HepG2 (cell line): ENCODE measurements around the gene COMMD4. TPM values are rescaled to one million over a fixed set of nuclear protein-coding genes. Genes with fewer than 3 reads are reported as not detected.

Experiments used
- ASH2L ChIP-seq: fragments of 300-600, 200-600 bp; sonication (generic); IDR thresholded peaks from 2 replicates; pipeline ENCODE4 v1.7.0; 2017; ENCODE audit warnings: low read depth, mild to moderate bottlenecking, moderate library complexity, mixed read lengths, low read length; ENCODE audit not compliant: insufficient read length
- CEBPZ ChIP-seq: IDR thresholded peaks from 2 replicates; pipeline ENCODE4 v1.6.1; 2012; ENCODE audit warnings: low read length, improper control_type of control experiment
- CENPT ChIP-seq: sonication (generic); formaldehyde crosslinking; IDR thresholded peaks from 2 replicates; pipeline ENCODE4 v1.8.0; 2022; ENCODE audit warnings: low read depth, mild to moderate bottlenecking, moderate library complexity, missing genetic modification reagents
- EEA1 ChIP-seq: sonication (generic); formaldehyde crosslinking; IDR thresholded peaks from 2 replicates; pipeline ENCODE4 v1.5.1; 2020; ENCODE audit warnings: mild to moderate bottlenecking, missing genetic modification reagents, borderline replicate concordance
- FOXJ3 ChIP-seq: sonication (generic); formaldehyde crosslinking; IDR thresholded peaks from 2 replicates; pipeline ENCODE4 v1.4.0; 2020; ENCODE audit warnings: missing genetic modification reagents, mild to moderate bottlenecking, borderline replicate concordance
- GABPB1 ChIP-seq: IDR thresholded peaks from 2 replicates; pipeline ENCODE4 v1.6.1; 2016; ENCODE audit warnings: mild to moderate bottlenecking, missing genetic modification reagents, moderate library complexity, missing compliant biosample characterization
- GTF3A ChIP-seq: sonication (generic); formaldehyde crosslinking; conservative IDR thresholded peaks from 2 replicates; pipeline ENCODE4 v1.4.0; 2020; ENCODE audit warnings: mild to moderate bottlenecking, missing genetic modification reagents
- KAT2B ChIP-seq: fragments of 150-350 bp; IDR thresholded peaks from 2 replicates; pipeline ENCODE4 v1.6.1; 2014; ENCODE audit warnings: low read depth, low read length, borderline replicate concordance
- KDM3A ChIP-seq: IDR thresholded peaks from 2 replicates; pipeline ENCODE4 v1.6.1; 2018; ENCODE audit warnings: low read depth, missing compliant biosample characterization
- MAF1 ChIP-seq: sonication (generic); formaldehyde crosslinking; IDR thresholded peaks from 2 replicates; pipeline ENCODE4 v1.5.0; 2020; ENCODE audit warnings: missing genetic modification reagents, borderline replicate concordance
- MATR3 ChIP-seq: sonication (generic); formaldehyde crosslinking; IDR thresholded peaks from 2 replicates; pipeline ENCODE4 v1.4.0; 2020; ENCODE audit warnings: missing genetic modification reagents
- MIXL1 ChIP-seq: IDR thresholded peaks from 2 replicates; pipeline ENCODE4 v1.6.1; 2016
- RCOR2 ChIP-seq: IDR thresholded peaks from 2 replicates; pipeline ENCODE4 v1.6.1; 2016; ENCODE audit warnings: missing biosample characterization, missing genetic modification reagents
- REPIN1 ChIP-seq: sonication (generic); formaldehyde crosslinking; IDR thresholded peaks from 2 replicates; pipeline ENCODE4 v1.8.0; 2022; ENCODE audit warnings: missing genetic modification reagents, low read depth, mild to moderate bottlenecking, borderline replicate concordance
- SALL1 ChIP-seq: sonication (generic); formaldehyde crosslinking; IDR thresholded peaks from 2 replicates; pipeline ENCODE4 v1.8.0; 2022; ENCODE audit warnings: mild to moderate bottlenecking, missing genetic modification reagents
- SIN3B ChIP-seq: fragments of 150-350 bp; IDR thresholded peaks from 2 replicates; pipeline ENCODE4 v1.6.1; 2014; ENCODE audit warnings: low read length
- YEATS4 ChIP-seq: sonication (generic); formaldehyde crosslinking; IDR thresholded peaks from 2 replicates; pipeline ENCODE4 v1.4.0; 2020; ENCODE audit warnings: missing genetic modification reagents, borderline replicate concordance
- ZBTB25 ChIP-seq: IDR thresholded peaks from 2 replicates; pipeline ENCODE4 v1.6.1; 2018; ENCODE audit warnings: missing genetic modification reagents
- ZBTB43 ChIP-seq: sonication (generic); formaldehyde crosslinking; conservative IDR thresholded peaks from 2 replicates; pipeline ENCODE4 v1.4.0; 2020; ENCODE audit warnings: missing genetic modification reagents
- ZBTB44 ChIP-seq: sonication (generic); formaldehyde crosslinking; IDR thresholded peaks from 2 replicates; pipeline ENCODE4 v1.4.0; 2020; ENCODE audit warnings: missing genetic modification reagents
- ZNF20 ChIP-seq: sonication (generic); formaldehyde crosslinking; IDR thresholded peaks from 2 replicates; pipeline ENCODE4 v1.4.0; 2020; ENCODE audit warnings: mild to moderate bottlenecking, moderate library complexity, missing genetic modification reagents
- ZNF331 ChIP-seq: sonication (generic); formaldehyde crosslinking; IDR thresholded peaks from 2 replicates; pipeline ENCODE4 v1.4.0; 2020; ENCODE audit warnings: missing genetic modification reagents
- ZNF891 ChIP-seq: sonication (generic); formaldehyde crosslinking; IDR thresholded peaks from 2 replicates; pipeline ENCODE4 v1.5.0; 2020; ENCODE audit warnings: mild to moderate bottlenecking, missing genetic modification reagents
- polyA plus RNA-seq, 8 experiments: library from polyadenylated mRNA; depleted of rRNA in 3 of 8; stranded (reverse) in 7 of 8; unstranded in 1 of 8; fragments of >200 nt; fragmentation: Illumina TruSeq in 4 of 8; extraction: Trizol in 4 of 8; gene quantifications; 2 replicates each; pipeline versions ENCODE4 v1.2.1 to v1.2.3, GENCODE V29; 2011 to 2016; ENCODE audit warnings: low read depth in 4 of 8, missing spikeins in 1 of 8, mixed read lengths in 1 of 8; ENCODE audit not compliant: insufficient read depth in 1 of 8
- total RNA-seq, 5 experiments: library from RNA; depleted of rRNA; stranded (reverse); fragments of >200 nt; fragmentation: Illumina TruSeq; extraction: Trizol; gene quantifications; 2 replicates each; pipeline ENCODE4 v1.2.3, GENCODE V29; 2016; ENCODE audit warnings: low read depth in 1 of 5
- TF ChIP-seq, protein P1 (sequence below): sonication (generic); formaldehyde crosslinking; IDR thresholded peaks from 2 replicates; pipeline ENCODE4 v1.8.0; 2022; ENCODE audit warnings: missing genetic modification reagents, low read depth, mild to moderate bottlenecking, borderline replicate concordance

Gene COMMD4
- total and polyA plus RNA-seq, 2 of the 13 experiments (the other 11 are each of a cell fraction or from before 2014, with no cell fraction given), result 45.8 to 89.9 TPM

- TF ChIP-seq ZBTB44, result no peak
- TF ChIP-seq GTF3A (CRISPR knock-in tag), result no peak
- no peak for TF ChIP-seq GABPB1
- TF ChIP-seq ZBTB25 (CRISPR knock-in tag), result peak; percentile 26; the same call in 1 of the 2 replicates
- TF ChIP-seq REPIN1, result no peak
- no peak for TF ChIP-seq CENPT (CRISPR knock-in tag)
- no peak for TF ChIP-seq KAT2B
- no peak for TF ChIP-seq MATR3 (CRISPR knock-in tag)
- TF ChIP-seq YEATS4 (CRISPR knock-in tag), result no peak
- TF ChIP-seq EEA1 (CRISPR knock-in tag), result no peak; the same call in 1 of the 2 replicates
- TF ChIP-seq KDM3A (CRISPR knock-in tag), result no peak
- TF ChIP-seq ZNF891, result no peak
- TF ChIP-seq ZBTB43 (CRISPR knock-in tag), result 0 out of 2 replicates have a peak, but pooled peaks have one; percentile 11
- no peak; the same call in 1 of the 2 replicates for TF ChIP-seq FOXJ3 (CRISPR knock-in tag)
- TF ChIP-seq ZNF20, result no peak
- no peak for TF ChIP-seq CEBPZ
- peak; percentile 92 for TF ChIP-seq ASH2L
- TF ChIP-seq MAF1 (CRISPR knock-in tag), result no peak
- TF ChIP-seq RCOR2 (CRISPR knock-in tag), result no peak
- 0 out of 2 replicates have a peak, but pooled peaks have one; percentile 6 for TF ChIP-seq MIXL1 (CRISPR knock-in tag)
- no peak for TF ChIP-seq ZNF331 (CRISPR knock-in tag)
- TF ChIP-seq SIN3B, result no peak
- TF ChIP-seq SALL1 (CRISPR knock-in tag), result no peak
- TF ChIP-seq, protein P1, sequence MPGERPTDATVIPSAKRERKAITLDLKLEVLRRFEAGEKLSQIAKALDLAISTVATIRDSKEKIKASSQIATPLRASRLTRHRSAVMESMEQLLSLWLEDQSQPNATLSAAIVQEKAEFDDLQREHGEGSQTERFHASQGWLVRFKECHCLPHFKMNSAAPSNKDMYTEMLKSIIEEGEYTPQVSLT (CRISPR knock-in tag), result 0 out of 2 replicates have a peak, but pooled peaks have one; percentile 61
These were observed 32.9 kb downstream of the COMMD4 start (continued) for GRCh38 chr15:75368689-75369239.
